Inflammatory macrophage (primary cell): ENCODE results near the gene PRKCE.

Source experiments
- DNase-seq, 2 donors: peaks; one replicate each; pipeline ENCODE4 v3.0.0-alpha.2; 2020 to 2022

Gene PRKCE

GRCh38 chr2:46134531-46135227, 483.2 kb downstream of the PRKCE start:
- DNase-seq: no peak

GRCh38 chr2:46135228-46135855, 483.9 kb downstream of the PRKCE start:
- no peak for DNase-seq

- DNase-seq: no peak
Observed at GRCh38 chr2:46135958-46136357, 484.5 kb downstream of the PRKCE start.

GRCh38 chr2:46136481-46136880, 485.0 kb downstream of the PRKCE start:
- no peak for DNase-seq

- DNase-seq: no peak
Observed at GRCh38 chr2:46136953-46137352, 485.5 kb downstream of the PRKCE start.

GRCh38 chr2:46142546-46143428, 491.3 kb downstream of the PRKCE start:
- DNase-seq: peak in 1 of 2 donors; percentile 17

- no peak for DNase-seq
Observed at GRCh38 chr2:46143429-46144132, 492.1 kb downstream of the PRKCE start.

GRCh38 chr2:46144133-46144800, 492.8 kb downstream of the PRKCE start:
- DNase-seq: no peak

- DNase-seq: no peak
Observed at GRCh38 chr2:46145017-46145416, 493.5 kb downstream of the PRKCE start.

GRCh38 chr2:46145840-46146239, 494.4 kb downstream of the PRKCE start:
- no peak for DNase-seq

GRCh38 chr2:46146866-46147502, 495.5 kb downstream of the PRKCE start:
- DNase-seq: peak; percentile 2 to 24

- no peak for DNase-seq
Observed at GRCh38 chr2:46147626-46148368, 496.3 kb downstream of the PRKCE start.

- no peak for DNase-seq
Observed at GRCh38 chr2:46148369-46148736, 496.9 kb downstream of the PRKCE start.

- no peak for DNase-seq
Observed at GRCh38 chr2:46150445-46150955, 499.0 kb downstream of the PRKCE start.

- DNase-seq: no peak
Observed at GRCh38 chr2:46151577-46151976, 500.1 kb downstream of the PRKCE start.

GRCh38 chr2:46153996-46154753, 502.7 kb downstream of the PRKCE start:
- DNase-seq: no peak

- peak in 1 of 2 donors; percentile 6 for DNase-seq
Observed at GRCh38 chr2:46157072-46157965, 505.8 kb downstream of the PRKCE start.

GRCh38 chr2:46157966-46158310, 506.5 kb downstream of the PRKCE start:
- no peak for DNase-seq

- no peak for DNase-seq
Observed at GRCh38 chr2:46158661-46159060, 507.2 kb downstream of the PRKCE start.
